HepG2 (cell line): ENCODE data around the gene GANC. TPM values are rescaled to one million over a fixed set of nuclear protein-coding genes. Genes with fewer than 3 reads are reported as not detected.

Experiments used
- DMAP1 ChIP-seq: IDR thresholded peaks from 2 replicates; pipeline ENCODE4 v1.6.1; 2016
- MEF2D ChIP-seq: sonication (generic); formaldehyde crosslinking; IDR thresholded peaks from 2 replicates; pipeline ENCODE4 v1.5.1; 2020; ENCODE audit warnings: mild to moderate bottlenecking, missing genetic modification reagents
- MXI1 ChIP-seq: IDR thresholded peaks from 3 replicates; pipeline ENCODE4 v1.6.1; 2012; ENCODE audit warnings: low read depth, low read length, inconsistent platforms, borderline replicate concordance
- POLR2G ChIP-seq: fragments of 200-400 bp; formaldehyde crosslinking; IDR thresholded peaks from 2 replicates; pipeline ENCODE4 v1.6.1; 2018; ENCODE audit warnings: mild to moderate bottlenecking, low read depth, low read length, moderate library complexity
- RAD51 ChIP-seq: fragments of 450-650 bp; IDR thresholded peaks from 2 replicates; pipeline ENCODE4 v1.6.1; 2016; ENCODE audit warnings: borderline replicate concordance
- SP5 ChIP-seq: IDR thresholded peaks from 2 replicates; pipeline ENCODE4 v1.6.1; 2016; ENCODE audit warnings: low read depth, borderline replicate concordance
- TCF12 ChIP-seq, 2 experiments: fragments of 450-650 bp in 1 of 2; sonication (generic) in 1 of 2; formaldehyde crosslinking in 1 of 2; IDR thresholded peaks; 2 replicates each; pipeline versions ENCODE4 v1.6.1 to v1.8.0; 2017 to 2022; ENCODE audit warnings: antibody characterized with exemption in 1 of 2, mild to moderate bottlenecking in 1 of 2, missing genetic modification reagents in 1 of 2, moderate library complexity in 1 of 2
- polyA plus RNA-seq, 8 experiments: library from polyadenylated mRNA; depleted of rRNA in 3 of 8; stranded (reverse) in 7 of 8; unstranded in 1 of 8; fragments of >200 nt; fragmentation: Illumina TruSeq in 4 of 8; extraction: Trizol in 4 of 8; gene quantifications; 2 replicates each; pipeline versions ENCODE4 v1.2.1 to v1.2.3, GENCODE V29; 2011 to 2016; ENCODE audit warnings: low read depth in 4 of 8, missing spikeins in 1 of 8, mixed read lengths in 1 of 8; ENCODE audit not compliant: insufficient read depth in 1 of 8
- total RNA-seq, 5 experiments: library from RNA; depleted of rRNA; stranded (reverse); fragments of >200 nt; fragmentation: Illumina TruSeq; extraction: Trizol; gene quantifications; 2 replicates each; pipeline ENCODE4 v1.2.3, GENCODE V29; 2016; ENCODE audit warnings: low read depth in 1 of 5
- TF ChIP-seq, protein P1 (sequence below): sonication (generic); formaldehyde crosslinking; IDR thresholded peaks from 2 replicates; pipeline ENCODE4 v1.4.0; 2020; ENCODE audit warnings: mild to moderate bottlenecking, missing genetic modification reagents
- TF ChIP-seq, protein P2 (sequence below): sonication (generic); formaldehyde crosslinking; IDR thresholded peaks from 2 replicates; pipeline ENCODE4 v1.9.0; 2022; ENCODE audit warnings: missing genetic modification reagents, mild to moderate bottlenecking, borderline replicate concordance
- TF ChIP-seq, protein P3 (sequence below): sonication (generic); formaldehyde crosslinking; IDR thresholded peaks from 2 replicates; pipeline ENCODE4 v1.9.0; 2021; ENCODE audit warnings: missing genetic modification reagents, mild to moderate bottlenecking, borderline replicate concordance
- TF ChIP-seq, protein P4 (sequence below): sonication (generic); formaldehyde crosslinking; IDR thresholded peaks from 2 replicates; pipeline ENCODE4 v1.5.0; 2020; ENCODE audit warnings: missing genetic modification reagents

Gene GANC
- total and polyA plus RNA-seq, 2 of the 13 experiments (the other 11 are each of a cell fraction or from before 2014, with no cell fraction given) = 17.0 to 21.0 TPM

DNA sequence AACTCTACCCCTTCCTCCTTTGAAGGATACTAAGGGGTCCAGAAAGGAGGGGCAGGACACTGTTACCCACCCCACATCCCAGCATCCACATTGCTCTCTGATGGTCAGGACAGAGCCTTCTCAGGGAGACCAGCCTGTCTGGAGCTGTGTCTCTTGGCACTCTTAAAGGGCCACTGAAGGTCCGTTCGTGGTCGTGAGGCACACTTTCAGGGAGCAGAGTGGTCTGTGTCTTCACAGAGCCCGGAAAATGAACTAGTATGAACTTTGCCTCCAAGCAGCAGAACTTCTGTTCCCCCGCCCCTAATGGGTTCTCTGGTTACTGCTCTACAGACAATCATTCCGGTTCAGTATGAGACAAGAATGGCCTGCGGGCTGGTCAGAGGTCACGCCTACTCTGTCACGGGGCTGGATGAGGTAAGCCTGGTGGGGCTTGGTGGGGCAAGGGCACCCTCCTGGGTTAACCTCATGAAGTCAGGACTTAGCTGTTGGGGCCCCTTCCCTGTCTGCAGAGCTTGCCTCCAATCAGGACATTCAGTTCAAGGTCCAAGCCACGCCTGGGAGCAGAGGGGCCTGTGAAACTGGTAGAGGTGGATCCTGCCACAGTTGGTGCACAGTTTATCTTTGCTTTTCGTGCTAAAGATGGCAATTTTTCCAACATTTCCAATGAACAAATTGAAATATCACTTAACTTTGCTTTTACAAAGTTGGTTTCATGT lies 119.5 kb downstream of the GANC start (continued):
- TF ChIP-seq, protein P1, sequence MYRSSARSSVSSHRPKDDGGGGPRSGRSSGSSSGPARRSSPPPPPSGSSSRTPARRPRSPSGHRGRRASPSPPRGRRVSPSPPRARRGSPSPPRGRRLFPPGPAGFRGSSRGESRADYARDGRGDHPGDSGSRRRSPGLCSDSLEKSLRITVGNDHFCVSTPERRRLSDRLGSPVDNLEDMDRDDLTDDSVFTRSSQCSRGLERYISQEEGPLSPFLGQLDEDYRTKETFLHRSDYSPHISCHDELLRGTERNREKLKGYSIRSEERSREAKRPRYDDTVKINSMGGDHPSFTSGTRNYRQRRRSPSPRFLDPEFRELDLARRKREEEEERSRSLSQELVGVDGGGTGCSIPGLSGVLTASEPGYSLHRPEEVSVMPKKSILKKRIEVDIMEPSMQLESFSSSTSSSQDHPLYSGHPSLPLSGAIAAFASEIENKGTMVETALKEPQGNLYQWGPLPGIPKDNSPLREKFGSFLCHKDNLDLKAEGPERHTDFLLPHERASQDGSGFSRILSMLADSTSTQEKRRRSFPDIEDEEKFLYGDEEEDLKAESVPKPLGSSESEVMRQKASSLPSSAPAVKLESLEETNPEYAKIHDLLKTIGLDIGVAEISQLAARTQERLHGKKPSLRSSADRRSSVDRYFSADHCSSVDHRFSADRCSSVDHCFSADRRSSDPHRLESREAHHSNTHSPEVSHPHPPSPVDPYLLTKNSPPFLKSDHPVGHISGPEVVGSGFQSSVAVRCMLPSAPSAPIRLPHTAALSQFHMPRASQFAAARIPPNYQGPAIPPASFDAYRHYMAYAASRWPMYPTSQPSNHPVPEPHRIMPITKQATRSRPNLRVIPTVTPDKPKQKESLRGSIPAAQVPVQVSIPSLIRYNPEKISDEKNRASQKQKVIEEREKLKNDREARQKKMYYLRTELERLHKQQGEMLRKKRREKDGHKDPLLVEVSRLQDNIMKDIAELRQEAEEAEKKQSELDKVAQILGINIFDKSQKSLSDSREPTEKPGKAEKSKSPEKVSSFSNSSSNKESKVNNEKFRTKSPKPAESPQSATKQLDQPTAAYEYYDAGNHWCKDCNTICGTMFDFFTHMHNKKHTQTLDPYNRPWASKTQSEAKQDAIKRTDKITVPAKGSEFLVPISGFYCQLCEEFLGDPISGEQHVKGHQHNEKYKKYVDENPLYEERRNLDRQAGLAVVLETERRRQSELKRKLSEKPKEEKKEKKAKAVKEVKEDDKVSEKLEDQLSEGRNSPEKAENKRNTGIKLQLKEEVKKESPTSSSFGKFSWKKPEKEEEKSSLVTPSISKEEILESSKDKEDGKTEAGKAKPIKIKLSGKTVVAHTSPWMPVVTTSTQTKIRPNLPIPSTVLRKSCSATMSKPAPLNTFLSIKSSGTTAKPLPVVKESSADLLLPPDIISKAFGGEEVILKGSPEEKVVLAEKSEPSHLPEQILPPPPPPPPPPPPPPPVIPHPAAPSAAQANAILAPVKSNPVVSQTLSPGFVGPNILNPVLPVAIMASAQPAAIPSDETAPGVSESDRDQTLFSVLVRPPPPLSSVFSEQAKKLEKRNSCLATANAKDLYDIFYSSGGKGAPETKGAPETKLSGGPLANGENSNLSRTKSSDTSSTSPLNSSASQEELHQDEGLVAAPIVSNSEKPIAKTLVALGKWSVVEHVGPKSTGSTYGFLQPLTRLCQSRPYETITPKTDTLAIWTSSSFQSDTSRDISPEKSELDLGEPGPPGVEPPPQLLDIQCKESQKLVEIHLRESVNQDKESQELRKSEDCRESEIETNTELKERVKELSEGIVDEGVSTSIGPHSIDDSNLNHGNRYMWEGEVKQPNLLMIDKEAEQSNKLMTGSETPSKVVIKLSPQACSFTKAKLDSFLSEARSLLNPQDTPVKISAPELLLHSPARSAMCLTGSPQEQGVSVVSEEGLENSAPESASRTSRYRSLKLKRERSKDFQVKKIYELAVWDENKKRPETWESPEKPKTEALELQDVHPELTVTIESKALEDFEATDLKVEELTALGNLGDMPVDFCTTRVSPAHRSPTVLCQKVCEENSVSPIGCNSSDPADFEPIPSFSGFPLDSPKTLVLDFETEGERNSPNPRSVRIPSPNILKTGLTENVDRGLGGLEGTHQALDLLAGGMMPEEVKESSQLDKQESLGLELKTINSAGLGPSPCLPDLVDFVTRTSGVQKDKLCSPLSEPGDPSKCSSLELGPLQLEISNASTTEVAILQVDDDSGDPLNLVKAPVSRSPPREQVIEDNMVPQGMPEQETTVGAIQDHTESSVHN (CRISPR knock-in tag) = no peak
- TF ChIP-seq TCF12 (IDR thresholded peaks at IDR 0.05) (no peak), TCF12 (CRISPR knock-in tag; IDR thresholded peaks at IDR 0.05) (0 out of 2 replicates have a peak, but pooled peaks have one; percentile 33), POLR2G (peak; percentile 90), DMAP1 (CRISPR knock-in tag) (peak; percentile 61), MEF2D (peak; percentile 84; the same call in 1 of the 2 replicates), SP5 (CRISPR knock-in tag) (peak; percentile 91), MXI1 (no peak), RAD51 (0 out of 2 replicates have a peak, but pooled peaks have one; percentile 7)
- TF ChIP-seq, protein P2, sequence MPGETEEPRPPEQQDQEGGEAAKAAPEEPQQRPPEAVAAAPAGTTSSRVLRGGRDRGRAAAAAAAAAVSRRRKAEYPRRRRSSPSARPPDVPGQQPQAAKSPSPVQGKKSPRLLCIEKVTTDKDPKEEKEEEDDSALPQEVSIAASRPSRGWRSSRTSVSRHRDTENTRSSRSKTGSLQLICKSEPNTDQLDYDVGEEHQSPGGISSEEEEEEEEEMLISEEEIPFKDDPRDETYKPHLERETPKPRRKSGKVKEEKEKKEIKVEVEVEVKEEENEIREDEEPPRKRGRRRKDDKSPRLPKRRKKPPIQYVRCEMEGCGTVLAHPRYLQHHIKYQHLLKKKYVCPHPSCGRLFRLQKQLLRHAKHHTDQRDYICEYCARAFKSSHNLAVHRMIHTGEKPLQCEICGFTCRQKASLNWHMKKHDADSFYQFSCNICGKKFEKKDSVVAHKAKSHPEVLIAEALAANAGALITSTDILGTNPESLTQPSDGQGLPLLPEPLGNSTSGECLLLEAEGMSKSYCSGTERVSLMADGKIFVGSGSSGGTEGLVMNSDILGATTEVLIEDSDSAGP = peak; percentile 94
- TF ChIP-seq, protein P3, sequence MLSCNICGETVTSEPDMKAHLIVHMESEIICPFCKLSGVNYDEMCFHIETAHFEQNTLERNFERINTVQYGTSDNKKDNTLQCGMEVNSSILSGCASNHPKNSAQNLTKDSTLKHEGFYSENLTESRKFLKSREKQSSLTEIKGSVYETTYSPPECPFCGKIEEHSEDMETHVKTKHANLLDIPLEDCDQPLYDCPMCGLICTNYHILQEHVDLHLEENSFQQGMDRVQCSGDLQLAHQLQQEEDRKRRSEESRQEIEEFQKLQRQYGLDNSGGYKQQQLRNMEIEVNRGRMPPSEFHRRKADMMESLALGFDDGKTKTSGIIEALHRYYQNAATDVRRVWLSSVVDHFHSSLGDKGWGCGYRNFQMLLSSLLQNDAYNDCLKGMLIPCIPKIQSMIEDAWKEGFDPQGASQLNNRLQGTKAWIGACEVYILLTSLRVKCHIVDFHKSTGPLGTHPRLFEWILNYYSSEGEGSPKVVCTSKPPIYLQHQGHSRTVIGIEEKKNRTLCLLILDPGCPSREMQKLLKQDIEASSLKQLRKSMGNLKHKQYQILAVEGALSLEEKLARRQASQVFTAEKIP (CRISPR knock-in tag) = no peak
- TF ChIP-seq, protein P4, sequence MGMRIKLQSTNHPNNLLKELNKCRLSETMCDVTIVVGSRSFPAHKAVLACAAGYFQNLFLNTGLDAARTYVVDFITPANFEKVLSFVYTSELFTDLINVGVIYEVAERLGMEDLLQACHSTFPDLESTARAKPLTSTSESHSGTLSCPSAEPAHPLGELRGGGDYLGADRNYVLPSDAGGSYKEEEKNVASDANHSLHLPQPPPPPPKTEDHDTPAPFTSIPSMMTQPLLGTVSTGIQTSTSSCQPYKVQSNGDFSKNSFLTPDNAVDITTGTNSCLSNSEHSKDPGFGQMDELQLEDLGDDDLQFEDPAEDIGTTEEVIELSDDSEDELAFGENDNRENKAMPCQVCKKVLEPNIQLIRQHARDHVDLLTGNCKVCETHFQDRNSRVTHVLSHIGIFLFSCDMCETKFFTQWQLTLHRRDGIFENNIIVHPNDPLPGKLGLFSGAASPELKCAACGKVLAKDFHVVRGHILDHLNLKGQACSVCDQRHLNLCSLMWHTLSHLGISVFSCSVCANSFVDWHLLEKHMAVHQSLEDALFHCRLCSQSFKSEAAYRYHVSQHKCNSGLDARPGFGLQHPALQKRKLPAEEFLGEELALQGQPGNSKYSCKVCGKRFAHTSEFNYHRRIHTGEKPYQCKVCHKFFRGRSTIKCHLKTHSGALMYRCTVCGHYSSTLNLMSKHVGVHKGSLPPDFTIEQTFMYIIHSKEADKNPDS = no peak
